Fibroblast of villous mesenchyme (primary cell): ENCODE results near the gene RAPGEF6. TPM values are rescaled to one million over a fixed set of nuclear protein-coding genes. Genes with fewer than 3 reads are reported as not detected.
A peak's percentile ranks its signal among the peaks of the same experiment; 100 is the strongest.

Experiments
- DNase-seq: peaks from one replicate; pipeline ENCODE4 v3.0.0-alpha.2; 2010; ENCODE audit warnings: low read depth
- H3K4me3 ChIP-seq: 2 replicates; pipeline ENCODE4 v1.5.1; 2011; ENCODE audit warnings: low read depth, mild to moderate bottlenecking, low read length
- total RNA-seq: library from RNA; depleted of rRNA; stranded (reverse); fragments of >200 nt; gene quantifications from 2 replicates; pipeline ENCODE4 v1.2.3, GENCODE V29; 2012
- TF ChIP-seq, protein P1 (sequence below): IDR thresholded peaks from 2 replicates; pipeline ENCODE4 v1.5.1; 2012; ENCODE audit warnings: low read depth, mild to moderate bottlenecking, low read length; ENCODE audit not compliant: insufficient read depth

The RAPGEF6 gene
- total RNA-seq, 1 donor: 21.6 TPM

DNA sequence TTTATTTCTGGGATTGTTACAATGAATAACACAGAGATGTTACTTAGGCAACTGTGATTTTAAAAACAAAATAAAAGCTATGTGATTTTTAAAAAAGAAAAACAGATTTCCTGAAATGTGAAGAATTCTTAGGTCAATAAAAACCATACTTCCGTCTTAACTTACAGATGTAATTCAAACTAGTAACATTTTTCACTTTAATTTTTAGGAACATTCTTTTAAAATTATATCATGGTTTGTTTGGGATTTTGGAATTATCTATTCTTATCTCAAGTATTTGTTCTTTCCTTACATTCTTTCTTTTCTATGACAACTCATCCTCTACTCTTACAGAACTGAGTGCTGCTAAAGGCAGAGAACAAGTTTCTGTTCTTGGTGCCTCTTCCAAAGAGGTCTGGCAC, 159.5 kb downstream of the RAPGEF6 start:
- no peak overlapping the region for H3K4me3 ChIP-seq
- TF ChIP-seq, protein P1, sequence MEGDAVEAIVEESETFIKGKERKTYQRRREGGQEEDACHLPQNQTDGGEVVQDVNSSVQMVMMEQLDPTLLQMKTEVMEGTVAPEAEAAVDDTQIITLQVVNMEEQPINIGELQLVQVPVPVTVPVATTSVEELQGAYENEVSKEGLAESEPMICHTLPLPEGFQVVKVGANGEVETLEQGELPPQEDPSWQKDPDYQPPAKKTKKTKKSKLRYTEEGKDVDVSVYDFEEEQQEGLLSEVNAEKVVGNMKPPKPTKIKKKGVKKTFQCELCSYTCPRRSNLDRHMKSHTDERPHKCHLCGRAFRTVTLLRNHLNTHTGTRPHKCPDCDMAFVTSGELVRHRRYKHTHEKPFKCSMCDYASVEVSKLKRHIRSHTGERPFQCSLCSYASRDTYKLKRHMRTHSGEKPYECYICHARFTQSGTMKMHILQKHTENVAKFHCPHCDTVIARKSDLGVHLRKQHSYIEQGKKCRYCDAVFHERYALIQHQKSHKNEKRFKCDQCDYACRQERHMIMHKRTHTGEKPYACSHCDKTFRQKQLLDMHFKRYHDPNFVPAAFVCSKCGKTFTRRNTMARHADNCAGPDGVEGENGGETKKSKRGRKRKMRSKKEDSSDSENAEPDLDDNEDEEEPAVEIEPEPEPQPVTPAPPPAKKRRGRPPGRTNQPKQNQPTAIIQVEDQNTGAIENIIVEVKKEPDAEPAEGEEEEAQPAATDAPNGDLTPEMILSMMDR: no peak
- peak; percentile 28 for DNase-seq

GRCh38 chr5:131473731-131474130, 161.3 kb downstream of the RAPGEF6 start:
- no peak overlapping the region for H3K4me3 ChIP-seq
- TF ChIP-seq, protein P1: no peak
- no peak for DNase-seq

DNA sequence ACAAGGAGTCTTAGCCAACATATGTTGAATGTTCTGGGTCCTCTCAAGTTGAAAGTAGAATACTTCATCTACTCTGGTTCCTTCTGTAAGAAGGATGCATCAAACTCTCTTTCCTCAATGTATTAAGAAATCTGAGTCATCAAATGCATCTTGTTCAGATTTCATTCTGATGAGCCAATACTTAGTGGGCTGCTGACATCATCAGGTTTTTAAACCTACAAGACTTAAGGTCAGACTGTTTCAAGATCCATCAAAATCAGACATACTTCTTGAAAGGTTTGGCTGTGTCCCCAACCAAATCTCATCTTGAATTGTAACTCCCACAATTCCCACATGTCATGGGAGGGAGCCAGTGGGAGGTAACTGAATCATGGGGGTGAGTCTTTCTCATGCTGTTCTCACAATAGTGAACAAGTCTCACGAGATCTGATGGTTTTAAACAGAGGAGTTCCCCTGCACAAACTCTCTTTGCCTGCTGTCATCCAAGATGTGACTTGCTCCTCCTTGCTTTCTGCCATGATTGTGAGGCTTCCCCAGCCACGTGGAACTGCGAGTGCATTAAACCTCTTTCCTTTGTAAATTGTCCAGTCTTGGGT, 168.8 kb downstream of the RAPGEF6 start:
- peak; percentile 47 for DNase-seq
- TF ChIP-seq, protein P1: no peak
- H3K4me3 ChIP-seq: no peak overlapping the region

- no peak overlapping the region for H3K4me3 ChIP-seq
- TF ChIP-seq, protein P1: no peak
- DNase-seq: no peak
Measured at GRCh38 chr5:131463656-131464055, 171.4 kb downstream of the RAPGEF6 start.

GRCh38 chr5:131462454-131462853, 172.6 kb downstream of the RAPGEF6 start:
- TF ChIP-seq, protein P1: no peak
- no peak for DNase-seq
- H3K4me3 ChIP-seq: no peak overlapping the region

GRCh38 chr5:131461742-131462141, 173.3 kb downstream of the RAPGEF6 start:
- no peak overlapping the region for H3K4me3 ChIP-seq
- TF ChIP-seq, protein P1: no peak
- DNase-seq: no peak
